WTC11 (cell line): ENCODE results near the gene RGS7. TPM values are rescaled to one million over a fixed set of nuclear protein-coding genes. Genes with fewer than 3 reads are reported as not detected.
A peak's percentile ranks its signal among the peaks of the same experiment; 100 is the strongest.

Source experiments
- ATAC-seq: fragments of 200-7000 bp; cut with Tn5 transposase; 2 replicates; pipeline ENCODE4 v1.10.0; 2021; ENCODE audit warnings: mild to moderate bottlenecking, moderate library complexity
- CTCF ChIA-PET: fragments of 300-600 bp; sonication (Branson Sonifier 250); formaldehyde crosslinking; loops from one replicate; lab custom pipeline; 2021; ENCODE audit warnings: antibody characterized with exemption; lab: Charles Lee
- POLR2A ChIA-PET: fragments of 350-600 bp; sonication (Branson Sonifier 250); formaldehyde crosslinking; loops from one replicate; lab custom pipeline; 2021; ENCODE audit warnings: antibody characterized with exemption; lab: Charles Lee
- DNase-seq: peaks from one replicate; pipeline ENCODE4 v3.0.0; 2021; ENCODE audit warnings: low spot score
- H3K27ac Mint-ChIP-seq: 2 replicates; pipeline ENCODE4 v1.8.0; 2021; ENCODE audit warnings: mixed read lengths
- H3K27me3 Mint-ChIP-seq: 2 replicates; pipeline ENCODE4 v1.8.0; 2021; ENCODE audit warnings: low read depth, mild to moderate bottlenecking, moderate library complexity, mixed read lengths
- H3K36me3 Mint-ChIP-seq: 2 replicates; pipeline ENCODE4 v1.8.0; 2021; ENCODE audit warnings: mixed read lengths
- H3K4me1 Mint-ChIP-seq: 2 replicates; pipeline ENCODE4 v1.8.0; 2022; ENCODE audit warnings: mixed read lengths
- H3K4me3 Mint-ChIP-seq: 2 replicates; pipeline ENCODE4 v1.8.0; 2021; ENCODE audit warnings: mild to moderate bottlenecking, moderate library complexity, mixed read lengths
- H3K9me3 Mint-ChIP-seq: 2 replicates; pipeline ENCODE4 v1.8.0; 2021; ENCODE audit warnings: mixed read lengths
- CREM ChIP-seq: sonication (generic); formaldehyde crosslinking; IDR thresholded peaks from 2 replicates; pipeline ENCODE4 v1.8.1; 2022; ENCODE audit warnings: mild to moderate bottlenecking, missing genetic modification reagents, moderate library complexity
- ETV6 ChIP-seq: sonication (generic); formaldehyde crosslinking; IDR thresholded peaks from 2 replicates; pipeline ENCODE4 v1.8.1; 2022; ENCODE audit warnings: mild to moderate bottlenecking, missing genetic modification reagents
- JAZF1 ChIP-seq: fragments of 250-450 bp; sonication (Bioruptor Pico); IDR thresholded peaks from 2 replicates; pipeline ENCODE4 v1.9.0; 2021; ENCODE audit warnings: moderate library complexity, mild to moderate bottlenecking, inconsistent platforms
- JUN ChIP-seq: sonication (generic); formaldehyde crosslinking; IDR thresholded peaks from 2 replicates; pipeline ENCODE4 v1.8.0; 2023; ENCODE audit warnings: mild to moderate bottlenecking, missing genetic modification reagents
- NFATC4 ChIP-seq: fragments of 250-450 bp; sonication (Bioruptor Pico); IDR thresholded peaks from 2 replicates; pipeline ENCODE4 v1.9.0; 2021; ENCODE audit warnings: mild to moderate bottlenecking
- RELA ChIP-seq: sonication (generic); formaldehyde crosslinking; IDR thresholded peaks from 2 replicates; pipeline ENCODE4 v1.8.1; 2022; ENCODE audit warnings: missing genetic modification reagents, mild to moderate bottlenecking, borderline replicate concordance
- SP1 ChIP-seq: sonication (generic); formaldehyde crosslinking; conservative IDR thresholded peaks from 2 replicates; pipeline ENCODE4 v1.8.1; 2022; ENCODE audit warnings: missing genetic modification reagents
- TEAD1 ChIP-seq: sonication (generic); formaldehyde crosslinking; IDR thresholded peaks from 2 replicates; pipeline ENCODE4 v1.8.0; 2022; ENCODE audit warnings: mild to moderate bottlenecking, missing genetic modification reagents
- TP53 ChIP-seq: sonication (generic); formaldehyde crosslinking; IDR thresholded peaks from 2 replicates; pipeline ENCODE4 v1.8.1; 2023; ENCODE audit warnings: mild to moderate bottlenecking, missing genetic modification reagents
- ZNF121 ChIP-seq: sonication (generic); formaldehyde crosslinking; IDR thresholded peaks from 2 replicates; pipeline ENCODE4 v1.8.0; 2023; ENCODE audit warnings: missing genetic modification reagents
- ZNF396 ChIP-seq: fragments of 250-450 bp; sonication (Bioruptor Pico); IDR thresholded peaks from 2 replicates; pipeline ENCODE4 v1.8.0; 2021; ENCODE audit warnings: mild to moderate bottlenecking, moderate library complexity, borderline replicate concordance
- ZNF423 ChIP-seq: fragments of 250-450 bp; sonication (Bioruptor Pico); IDR thresholded peaks from 2 replicates; pipeline ENCODE4 v2.1.2; 2022; ENCODE audit warnings: mild to moderate bottlenecking, moderate library complexity
- total RNA-seq: library from RNA; stranded (reverse); gene quantifications from 3 replicates; pipeline ENCODE4 v1.2.3, GENCODE V29; 2021
- TF ChIP-seq, protein P1 (sequence below): sonication (generic); formaldehyde crosslinking; IDR thresholded peaks from 2 replicates; pipeline ENCODE4 v1.8.0; 2022; ENCODE audit warnings: mild to moderate bottlenecking, missing genetic modification reagents
- TF ChIP-seq, protein P2 (sequence below): sonication (generic); formaldehyde crosslinking; IDR thresholded peaks from 2 replicates; pipeline ENCODE4 v1.8.1; 2023; ENCODE audit warnings: mild to moderate bottlenecking, missing genetic modification reagents
- TF ChIP-seq, protein P3 (sequence below): fragments of 250-450 bp; sonication (Bioruptor Pico); IDR thresholded peaks from 2 replicates; pipeline ENCODE4 v1.9.0; 2021; ENCODE audit warnings: mild to moderate bottlenecking, borderline replicate concordance
- TF ChIP-seq, protein P4 (sequence below): sonication (generic); formaldehyde crosslinking; IDR thresholded peaks from 2 replicates; pipeline ENCODE4 v1.8.1; 2023; ENCODE audit warnings: mild to moderate bottlenecking, moderate library complexity, missing genetic modification reagents
- TF ChIP-seq, protein P5 (sequence below): sonication (generic); formaldehyde crosslinking; IDR thresholded peaks from 2 replicates; pipeline ENCODE4 v1.8.0; 2023; ENCODE audit warnings: missing genetic modification reagents
- TF ChIP-seq, protein P6 (sequence below): sonication (generic); formaldehyde crosslinking; IDR thresholded peaks from 2 replicates; pipeline ENCODE4 v1.8.0; 2023; ENCODE audit warnings: mild to moderate bottlenecking, missing genetic modification reagents

Gene RGS7
- total RNA-seq, 1 experiment from 2014 or later: 1.2 TPM

DNA sequence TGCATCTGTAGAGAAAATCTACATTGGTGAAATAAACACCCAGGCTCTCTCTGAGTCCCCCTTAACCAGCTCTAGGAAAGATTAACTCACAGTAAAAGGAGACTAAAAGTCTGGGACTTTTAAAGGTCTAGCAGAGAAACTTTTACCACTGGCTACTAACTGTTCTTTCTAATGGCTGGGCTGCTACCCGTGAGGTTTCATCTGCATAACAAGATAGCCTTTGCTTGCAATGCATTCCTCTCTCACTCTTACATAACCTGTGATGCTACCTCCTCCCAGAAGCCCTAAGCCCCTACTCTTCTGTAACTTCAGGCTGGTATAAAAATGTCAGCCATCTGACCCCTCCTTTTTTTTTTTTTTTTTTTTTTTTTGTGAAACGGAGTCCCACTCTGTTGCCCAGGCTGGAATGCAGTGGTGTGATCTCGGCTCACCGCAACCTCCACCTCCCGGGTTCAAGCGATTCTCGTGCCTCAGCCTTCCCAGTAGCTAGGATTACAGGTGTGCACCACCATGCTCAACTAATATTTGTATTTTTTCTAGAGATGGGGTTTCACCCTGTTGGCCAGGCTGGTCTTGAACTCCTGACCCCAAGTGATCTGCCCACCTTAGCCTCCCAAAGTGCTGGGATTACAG is 344.2 kb downstream of the RGS7 start:
- Mint-ChIP-seq H3K4me3 (no peak overlapping the region), H3K4me1 (peaks cover 63% of the 10 kb centered on the region), H3K27me3 (no peaks in the 10 kb centered on the region; the same call in 1 of the 2 replicates), H3K27ac (peak overlapping the region; percentile 95), H3K9me3 (peaks cover 23% of the 10 kb centered on the region), H3K36me3 (peaks cover 18% of the 10 kb centered on the region)
- TF ChIP-seq, protein P1, sequence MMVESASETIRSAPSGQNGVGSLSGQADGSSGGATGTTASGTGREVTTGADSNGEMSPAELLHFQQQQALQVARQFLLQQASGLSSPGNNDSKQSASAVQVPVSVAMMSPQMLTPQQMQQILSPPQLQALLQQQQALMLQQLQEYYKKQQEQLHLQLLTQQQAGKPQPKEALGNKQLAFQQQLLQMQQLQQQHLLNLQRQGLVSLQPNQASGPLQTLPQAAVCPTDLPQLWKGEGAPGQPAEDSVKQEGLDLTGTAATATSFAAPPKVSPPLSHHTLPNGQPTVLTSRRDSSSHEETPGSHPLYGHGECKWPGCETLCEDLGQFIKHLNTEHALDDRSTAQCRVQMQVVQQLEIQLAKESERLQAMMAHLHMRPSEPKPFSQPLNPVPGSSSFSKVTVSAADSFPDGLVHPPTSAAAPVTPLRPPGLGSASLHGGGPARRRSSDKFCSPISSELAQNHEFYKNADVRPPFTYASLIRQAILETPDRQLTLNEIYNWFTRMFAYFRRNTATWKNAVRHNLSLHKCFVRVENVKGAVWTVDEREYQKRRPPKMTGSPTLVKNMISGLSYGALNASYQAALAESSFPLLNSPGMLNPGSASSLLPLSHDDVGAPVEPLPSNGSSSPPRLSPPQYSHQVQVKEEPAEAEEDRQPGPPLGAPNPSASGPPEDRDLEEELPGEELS (CRISPR knock-in tag): no peak
- TF ChIP-seq, protein P2, sequence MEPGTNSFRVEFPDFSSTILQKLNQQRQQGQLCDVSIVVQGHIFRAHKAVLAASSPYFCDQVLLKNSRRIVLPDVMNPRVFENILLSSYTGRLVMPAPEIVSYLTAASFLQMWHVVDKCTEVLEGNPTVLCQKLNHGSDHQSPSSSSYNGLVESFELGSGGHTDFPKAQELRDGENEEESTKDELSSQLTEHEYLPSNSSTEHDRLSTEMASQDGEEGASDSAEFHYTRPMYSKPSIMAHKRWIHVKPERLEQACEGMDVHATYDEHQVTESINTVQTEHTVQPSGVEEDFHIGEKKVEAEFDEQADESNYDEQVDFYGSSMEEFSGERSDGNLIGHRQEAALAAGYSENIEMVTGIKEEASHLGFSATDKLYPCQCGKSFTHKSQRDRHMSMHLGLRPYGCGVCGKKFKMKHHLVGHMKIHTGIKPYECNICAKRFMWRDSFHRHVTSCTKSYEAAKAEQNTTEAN (CRISPR knock-in tag): no peak
- TF ChIP-seq ETV6 (CRISPR knock-in tag) (0 out of 2 replicates have a peak, but pooled peaks have one; percentile 32), TEAD1 (peak; percentile 84; the same call in 1 of the 2 replicates), ZNF121 (CRISPR knock-in tag) (peak; percentile 67; the same call in 1 of the 2 replicates), SP1 (CRISPR knock-in tag) (no peak)
- DNase-seq (peak; percentile 18), ATAC-seq (peak; percentile 98)
- POLR2A ChIA-PET: interaction anchor here (0.6 to 0.7 kb wide), 2 partner anchors 37 to 378 kb away, joined by 3 to 4 read pairs; no protein-coding TSS in a partner anchor
- CTCF ChIA-PET: no interaction called here

DNA sequence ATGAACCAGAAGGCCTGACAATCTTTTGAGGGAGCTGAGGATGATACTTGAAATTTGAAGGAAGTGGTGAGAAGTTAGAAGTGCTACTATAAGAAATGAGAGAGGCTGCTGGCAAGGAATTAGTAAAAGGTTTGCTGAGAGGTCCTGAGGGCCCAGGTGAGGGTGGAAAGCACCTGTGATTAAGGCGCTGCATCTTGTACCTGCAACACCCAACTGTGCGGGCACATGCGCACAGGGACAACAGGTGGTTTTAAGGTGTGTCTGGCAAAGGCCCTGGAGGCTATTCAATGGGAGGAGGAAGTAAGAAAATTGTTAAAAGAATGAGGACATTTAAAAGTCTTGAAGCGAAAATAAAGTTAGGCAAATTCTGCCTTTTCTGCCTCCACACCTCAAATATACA is 349.3 kb downstream of the RGS7 start:
- H3K27ac Mint-ChIP-seq: peak overlapping the region; percentile 48
- peaks cover 3% of the 10 kb centered on the region; the same call in 1 of the 2 replicates for H3K9me3 Mint-ChIP-seq
- H3K4me1 Mint-ChIP-seq: peaks cover 54% of the 10 kb centered on the region
- no peaks in the 10 kb centered on the region for H3K36me3 Mint-ChIP-seq
- TF ChIP-seq, protein P3, sequence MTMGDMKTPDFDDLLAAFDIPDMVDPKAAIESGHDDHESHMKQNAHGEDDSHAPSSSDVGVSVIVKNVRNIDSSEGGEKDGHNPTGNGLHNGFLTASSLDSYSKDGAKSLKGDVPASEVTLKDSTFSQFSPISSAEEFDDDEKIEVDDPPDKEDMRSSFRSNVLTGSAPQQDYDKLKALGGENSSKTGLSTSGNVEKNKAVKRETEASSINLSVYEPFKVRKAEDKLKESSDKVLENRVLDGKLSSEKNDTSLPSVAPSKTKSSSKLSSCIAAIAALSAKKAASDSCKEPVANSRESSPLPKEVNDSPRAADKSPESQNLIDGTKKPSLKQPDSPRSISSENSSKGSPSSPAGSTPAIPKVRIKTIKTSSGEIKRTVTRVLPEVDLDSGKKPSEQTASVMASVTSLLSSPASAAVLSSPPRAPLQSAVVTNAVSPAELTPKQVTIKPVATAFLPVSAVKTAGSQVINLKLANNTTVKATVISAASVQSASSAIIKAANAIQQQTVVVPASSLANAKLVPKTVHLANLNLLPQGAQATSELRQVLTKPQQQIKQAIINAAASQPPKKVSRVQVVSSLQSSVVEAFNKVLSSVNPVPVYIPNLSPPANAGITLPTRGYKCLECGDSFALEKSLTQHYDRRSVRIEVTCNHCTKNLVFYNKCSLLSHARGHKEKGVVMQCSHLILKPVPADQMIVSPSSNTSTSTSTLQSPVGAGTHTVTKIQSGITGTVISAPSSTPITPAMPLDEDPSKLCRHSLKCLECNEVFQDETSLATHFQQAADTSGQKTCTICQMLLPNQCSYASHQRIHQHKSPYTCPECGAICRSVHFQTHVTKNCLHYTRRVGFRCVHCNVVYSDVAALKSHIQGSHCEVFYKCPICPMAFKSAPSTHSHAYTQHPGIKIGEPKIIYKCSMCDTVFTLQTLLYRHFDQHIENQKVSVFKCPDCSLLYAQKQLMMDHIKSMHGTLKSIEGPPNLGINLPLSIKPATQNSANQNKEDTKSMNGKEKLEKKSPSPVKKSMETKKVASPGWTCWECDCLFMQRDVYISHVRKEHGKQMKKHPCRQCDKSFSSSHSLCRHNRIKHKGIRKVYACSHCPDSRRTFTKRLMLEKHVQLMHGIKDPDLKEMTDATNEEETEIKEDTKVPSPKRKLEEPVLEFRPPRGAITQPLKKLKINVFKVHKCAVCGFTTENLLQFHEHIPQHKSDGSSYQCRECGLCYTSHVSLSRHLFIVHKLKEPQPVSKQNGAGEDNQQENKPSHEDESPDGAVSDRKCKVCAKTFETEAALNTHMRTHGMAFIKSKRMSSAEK (CRISPR knock-in tag): no peak
- TF ChIP-seq, protein P4, sequence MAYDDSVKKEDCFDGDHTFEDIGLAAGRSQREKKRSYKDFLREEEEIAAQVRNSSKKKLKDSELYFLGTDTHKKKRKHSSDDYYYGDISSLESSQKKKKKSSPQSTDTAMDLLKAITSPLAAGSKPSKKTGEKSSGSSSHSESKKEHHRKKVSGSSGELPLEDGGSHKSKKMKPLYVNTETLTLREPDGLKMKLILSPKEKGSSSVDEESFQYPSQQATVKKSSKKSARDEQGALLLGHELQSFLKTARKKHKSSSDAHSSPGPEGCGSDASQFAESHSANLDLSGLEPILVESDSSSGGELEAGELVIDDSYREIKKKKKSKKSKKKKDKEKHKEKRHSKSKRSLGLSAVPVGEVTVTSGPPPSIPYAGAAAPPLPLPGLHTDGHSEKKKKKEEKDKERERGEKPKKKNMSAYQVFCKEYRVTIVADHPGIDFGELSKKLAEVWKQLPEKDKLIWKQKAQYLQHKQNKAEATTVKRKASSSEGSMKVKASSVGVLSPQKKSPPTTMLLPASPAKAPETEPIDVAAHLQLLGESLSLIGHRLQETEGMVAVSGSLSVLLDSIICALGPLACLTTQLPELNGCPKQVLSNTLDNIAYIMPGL (CRISPR knock-in tag): no peak
- TF ChIP-seq TP53 (CRISPR knock-in tag): no peak
- no peak for TF ChIP-seq ZNF396 (CRISPR knock-in tag)
- no peak for TF ChIP-seq ZNF423
- no peak for TF ChIP-seq RELA
- TF ChIP-seq, protein P5, sequence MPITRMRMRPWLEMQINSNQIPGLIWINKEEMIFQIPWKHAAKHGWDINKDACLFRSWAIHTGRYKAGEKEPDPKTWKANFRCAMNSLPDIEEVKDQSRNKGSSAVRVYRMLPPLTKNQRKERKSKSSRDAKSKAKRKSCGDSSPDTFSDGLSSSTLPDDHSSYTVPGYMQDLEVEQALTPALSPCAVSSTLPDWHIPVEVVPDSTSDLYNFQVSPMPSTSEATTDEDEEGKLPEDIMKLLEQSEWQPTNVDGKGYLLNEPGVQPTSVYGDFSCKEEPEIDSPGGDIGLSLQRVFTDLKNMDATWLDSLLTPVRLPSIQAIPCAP (CRISPR knock-in tag): no peak
- no peak for TF ChIP-seq JUN (CRISPR knock-in tag)
- TF ChIP-seq CREM (CRISPR knock-in tag): no peak
- no peak for TF ChIP-seq NFATC4
- TF ChIP-seq JAZF1 (CRISPR knock-in tag): no peak
- TF ChIP-seq, protein P6, sequence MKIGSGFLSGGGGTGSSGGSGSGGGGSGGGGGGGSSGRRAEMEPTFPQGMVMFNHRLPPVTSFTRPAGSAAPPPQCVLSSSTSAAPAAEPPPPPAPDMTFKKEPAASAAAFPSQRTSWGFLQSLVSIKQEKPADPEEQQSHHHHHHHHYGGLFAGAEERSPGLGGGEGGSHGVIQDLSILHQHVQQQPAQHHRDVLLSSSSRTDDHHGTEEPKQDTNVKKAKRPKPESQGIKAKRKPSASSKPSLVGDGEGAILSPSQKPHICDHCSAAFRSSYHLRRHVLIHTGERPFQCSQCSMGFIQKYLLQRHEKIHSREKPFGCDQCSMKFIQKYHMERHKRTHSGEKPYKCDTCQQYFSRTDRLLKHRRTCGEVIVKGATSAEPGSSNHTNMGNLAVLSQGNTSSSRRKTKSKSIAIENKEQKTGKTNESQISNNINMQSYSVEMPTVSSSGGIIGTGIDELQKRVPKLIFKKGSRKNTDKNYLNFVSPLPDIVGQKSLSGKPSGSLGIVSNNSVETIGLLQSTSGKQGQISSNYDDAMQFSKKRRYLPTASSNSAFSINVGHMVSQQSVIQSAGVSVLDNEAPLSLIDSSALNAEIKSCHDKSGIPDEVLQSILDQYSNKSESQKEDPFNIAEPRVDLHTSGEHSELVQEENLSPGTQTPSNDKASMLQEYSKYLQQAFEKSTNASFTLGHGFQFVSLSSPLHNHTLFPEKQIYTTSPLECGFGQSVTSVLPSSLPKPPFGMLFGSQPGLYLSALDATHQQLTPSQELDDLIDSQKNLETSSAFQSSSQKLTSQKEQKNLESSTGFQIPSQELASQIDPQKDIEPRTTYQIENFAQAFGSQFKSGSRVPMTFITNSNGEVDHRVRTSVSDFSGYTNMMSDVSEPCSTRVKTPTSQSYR: no peak
- POLR2A ChIA-PET: no interaction called here
- DNase-seq: peak; percentile 24
- peak; percentile 48 for ATAC-seq
- no peaks in the 10 kb centered on the region for H3K27me3 Mint-ChIP-seq
- H3K4me3 Mint-ChIP-seq: no peak overlapping the region
- CTCF ChIA-PET: no interaction called here
